GM21786 (cell line): ENCODE results near the gene PTPRK.

ENCODE experiments used
- ATAC-seq: cut with Tn5 transposase; IDR thresholded peaks from one replicate; pipeline ENCODE4 v1.9.1; 2021; ENCODE audit not compliant: unreplicated experiment

The PTPRK gene

DNA sequence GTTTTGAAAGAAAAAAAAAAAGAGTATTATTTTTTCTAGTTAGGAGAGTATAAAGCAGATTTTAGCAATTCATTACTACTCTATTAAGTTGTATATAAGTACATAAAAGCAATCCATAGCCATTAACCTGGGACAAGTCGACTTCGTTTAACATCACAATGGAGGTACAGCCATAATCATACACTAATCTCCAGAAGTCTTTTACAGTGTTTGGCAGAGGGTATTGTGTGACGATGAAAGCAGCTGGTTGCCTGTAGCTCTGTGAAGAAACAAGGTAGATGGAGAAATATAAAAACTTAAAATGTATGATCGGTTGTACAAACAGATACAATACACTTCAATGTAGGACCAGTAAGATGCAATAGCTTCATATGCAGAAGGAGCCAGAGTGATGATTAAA is 543.6 kb downstream of the PTPRK start:
- no peak for ATAC-seq

DNA sequence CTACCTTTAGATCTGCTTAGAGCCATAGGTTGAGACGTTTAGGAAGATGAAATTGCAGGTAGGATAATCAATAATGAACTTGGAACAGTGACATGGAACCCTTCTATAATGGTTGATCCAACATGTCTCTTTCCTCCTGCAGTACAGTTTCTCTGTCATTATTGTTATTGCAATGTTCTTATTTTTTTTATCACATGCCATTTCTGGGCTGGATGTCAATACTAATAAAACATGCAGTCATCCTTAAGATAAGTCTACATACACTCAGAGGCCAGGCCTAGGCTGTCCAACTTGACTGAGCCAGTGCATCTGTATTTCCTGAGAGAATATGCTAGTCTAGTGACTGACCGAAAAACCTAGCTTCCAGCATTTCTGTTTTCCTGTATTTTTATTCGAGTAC is 544.3 kb downstream of the PTPRK start:
- no peak for ATAC-seq

DNA sequence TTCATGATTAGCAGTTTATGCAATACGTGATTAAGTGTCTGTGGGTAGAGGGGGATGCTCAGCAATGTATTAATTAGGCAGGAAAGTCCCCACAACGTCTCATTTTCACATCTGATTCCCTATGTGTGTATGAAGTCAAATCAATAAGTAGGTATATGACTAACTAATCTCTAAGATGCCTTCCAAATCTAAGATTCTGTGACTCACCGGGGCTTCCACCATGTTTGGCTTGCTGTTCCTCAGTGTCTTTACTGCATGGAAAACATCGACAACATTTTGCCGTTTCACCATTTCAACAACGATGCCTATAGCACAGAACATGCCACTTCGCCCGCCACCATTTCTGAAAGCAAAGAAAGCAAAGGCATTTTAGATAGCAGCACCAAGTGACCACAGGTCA is 547.6 kb downstream of the PTPRK start:
- no peak for ATAC-seq

DNA sequence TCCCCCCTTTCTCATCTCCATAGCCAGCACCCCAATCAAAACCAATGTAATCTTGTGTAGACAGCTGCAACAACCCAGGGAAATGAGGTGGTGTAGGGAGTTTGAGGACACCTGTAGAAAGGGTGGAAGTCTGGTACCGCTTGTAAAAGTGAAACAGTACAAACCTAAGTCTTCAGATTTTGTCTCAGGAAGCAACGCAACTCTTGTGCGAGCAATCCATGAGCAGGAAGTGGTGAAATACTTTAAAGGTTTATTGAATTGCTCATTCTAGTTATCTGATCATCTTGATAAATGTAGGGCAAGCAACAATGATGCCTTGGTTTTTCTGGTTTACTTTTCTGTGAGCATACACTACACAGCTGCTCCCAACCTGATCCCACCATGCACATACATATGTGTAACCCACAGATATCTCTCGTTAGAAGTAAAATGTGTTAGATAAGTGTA is 548.4 kb downstream of the PTPRK start:
- ATAC-seq: no peak

DNA sequence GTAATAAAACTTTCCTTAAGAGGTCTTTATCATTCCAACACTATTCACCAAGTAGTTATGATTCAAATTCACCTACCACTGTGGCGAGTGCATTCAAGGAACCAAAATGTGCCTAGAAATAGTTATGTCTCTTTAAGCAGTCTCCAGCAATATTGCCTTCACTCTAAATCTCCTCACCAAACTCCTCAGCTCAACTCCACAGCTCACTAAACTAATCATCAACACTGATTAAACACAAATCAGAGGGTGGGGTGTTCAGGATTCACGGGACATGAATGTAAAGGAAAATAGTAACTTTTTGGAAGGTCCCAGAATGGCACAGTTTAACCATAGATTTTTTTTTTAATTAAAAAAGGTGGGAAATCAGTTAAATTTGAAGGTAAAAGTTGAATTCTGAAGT is 549.0 kb downstream of the PTPRK start:
- no peak for ATAC-seq

DNA sequence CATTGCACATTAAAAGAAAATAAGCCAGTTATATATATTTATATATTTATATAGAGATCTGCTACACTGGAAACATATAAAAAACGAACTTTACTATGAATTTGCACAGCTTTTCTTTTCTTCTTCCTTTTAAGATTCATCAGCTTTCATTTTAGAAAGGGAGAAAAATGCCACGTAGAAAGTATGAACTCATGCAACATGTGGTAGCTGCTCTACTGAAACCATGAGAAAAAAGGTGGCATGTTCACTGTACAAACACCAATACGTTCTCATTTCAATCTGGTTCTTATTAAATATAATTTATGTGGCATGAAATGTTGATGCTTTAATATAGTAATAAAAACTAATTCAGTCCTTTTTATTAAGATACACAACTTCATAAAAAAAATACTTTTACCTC is 550.7 kb downstream of the PTPRK start:
- no peak for ATAC-seq

DNA sequence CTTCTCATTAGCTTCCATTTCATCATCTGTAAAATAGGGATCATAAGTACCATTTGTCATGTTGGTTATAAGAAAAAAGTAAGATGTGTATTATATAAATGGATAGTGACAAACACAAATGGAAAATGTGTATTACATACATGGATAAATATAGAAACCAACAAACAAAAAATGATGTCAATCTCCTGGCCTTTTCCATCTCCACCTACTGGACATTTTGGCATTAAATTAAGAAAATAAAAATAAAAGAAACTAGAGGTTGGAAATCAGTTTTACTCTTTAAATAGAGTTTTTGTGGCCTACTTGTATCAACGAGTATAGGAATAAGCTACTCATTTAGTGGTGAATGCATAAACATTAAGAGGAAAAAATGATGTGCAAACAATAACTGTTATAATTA is 552.0 kb downstream of the PTPRK start:
- ATAC-seq: no peak

DNA sequence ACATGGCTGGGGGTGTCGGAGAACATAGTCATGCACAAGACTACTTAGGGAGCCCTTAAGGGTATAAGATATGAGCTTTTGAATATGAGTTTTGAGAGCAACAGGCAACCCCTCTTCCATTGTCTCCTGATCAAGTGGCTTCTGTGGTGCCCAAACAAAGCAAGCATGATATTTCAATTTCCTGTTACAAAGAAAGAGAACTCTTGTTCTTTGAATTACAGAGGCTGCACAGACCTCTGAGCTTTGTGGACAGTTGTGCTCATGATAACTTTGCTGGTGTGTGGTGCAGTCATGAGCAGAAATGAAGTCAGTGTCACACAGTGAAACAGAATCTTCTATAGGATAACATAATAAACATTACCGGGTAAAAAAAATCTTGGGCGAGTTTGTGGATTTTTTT is 552.7 kb downstream of the PTPRK start:
- ATAC-seq: no peak

DNA sequence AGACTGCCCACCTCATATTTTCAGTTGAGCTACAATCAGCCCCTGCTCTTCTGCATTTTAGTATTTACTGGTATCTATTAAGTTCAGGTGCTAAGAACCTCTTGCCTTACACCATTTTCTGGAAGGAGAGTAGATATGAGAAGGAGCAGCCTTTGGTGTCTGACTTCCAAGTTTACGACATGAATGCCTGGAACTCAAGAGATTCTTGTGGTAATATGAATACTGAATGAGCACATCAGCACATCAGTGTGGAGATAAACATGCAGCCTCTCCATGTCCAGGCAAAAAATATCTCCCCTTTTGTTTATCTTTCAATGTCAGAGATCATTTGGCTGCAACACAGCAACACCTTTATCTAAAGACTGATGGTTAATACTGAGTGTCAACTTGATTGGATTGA is 553.8 kb downstream of the PTPRK start:
- ATAC-seq: no peak

DNA sequence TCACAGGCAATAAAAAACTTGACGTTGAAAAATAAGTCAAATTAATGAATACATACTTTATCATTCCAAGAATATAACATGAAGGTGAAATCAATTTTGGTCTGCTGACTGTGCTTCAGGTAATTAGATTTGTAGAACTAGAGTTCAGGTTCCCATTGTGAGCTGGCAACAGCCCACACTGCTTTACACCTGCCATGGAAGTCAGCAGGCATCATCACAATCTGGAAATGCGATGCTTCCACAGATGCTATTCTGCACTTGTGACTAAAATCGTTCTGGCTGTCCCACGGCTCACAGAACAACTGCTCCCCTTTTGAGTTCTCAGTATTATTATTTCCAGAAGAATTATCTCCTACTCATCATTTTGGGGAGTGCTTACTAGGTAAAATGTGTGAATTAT is 556.9 kb downstream of the PTPRK start:
- ATAC-seq: no peak

DNA sequence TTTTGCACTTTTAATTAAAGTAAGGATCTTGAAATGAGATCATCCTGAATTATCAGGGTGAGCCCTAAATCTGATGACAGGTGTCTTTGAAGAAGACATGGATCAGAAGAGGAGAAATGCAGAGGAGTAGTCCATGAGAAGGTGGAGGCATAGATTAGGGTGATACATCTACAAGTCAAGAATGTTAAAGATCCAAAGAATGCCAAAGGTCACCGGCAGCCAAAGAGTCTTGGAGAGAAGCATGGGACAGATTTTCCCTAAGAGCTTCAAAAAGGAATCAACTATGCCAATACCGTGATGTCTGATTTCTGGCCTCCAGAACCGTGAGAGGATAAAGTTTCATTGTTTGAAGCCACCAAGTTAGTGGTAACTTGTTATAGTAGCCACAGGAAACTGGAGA is 560.5 kb downstream of the PTPRK start:
- no peak for ATAC-seq

DNA sequence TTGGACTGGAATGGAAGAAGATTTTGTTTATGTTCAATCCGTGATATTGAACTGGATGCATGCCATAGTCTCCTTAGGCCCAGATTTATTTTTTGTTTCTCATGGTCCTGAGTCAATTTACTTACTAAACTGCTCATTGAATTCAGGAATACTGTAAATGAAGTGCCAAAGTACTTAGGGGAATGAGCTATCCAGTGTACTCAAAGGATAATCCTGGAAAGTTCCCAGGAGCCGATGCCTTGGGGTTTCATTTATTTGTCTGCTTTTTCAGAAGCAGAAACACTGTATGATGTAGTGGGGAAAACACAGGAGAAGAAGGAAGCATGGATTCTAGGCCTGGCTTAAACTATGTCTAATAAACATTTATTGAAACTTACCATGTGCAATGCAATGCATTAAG is 563.4 kb downstream of the PTPRK start:
- ATAC-seq: no peak

DNA sequence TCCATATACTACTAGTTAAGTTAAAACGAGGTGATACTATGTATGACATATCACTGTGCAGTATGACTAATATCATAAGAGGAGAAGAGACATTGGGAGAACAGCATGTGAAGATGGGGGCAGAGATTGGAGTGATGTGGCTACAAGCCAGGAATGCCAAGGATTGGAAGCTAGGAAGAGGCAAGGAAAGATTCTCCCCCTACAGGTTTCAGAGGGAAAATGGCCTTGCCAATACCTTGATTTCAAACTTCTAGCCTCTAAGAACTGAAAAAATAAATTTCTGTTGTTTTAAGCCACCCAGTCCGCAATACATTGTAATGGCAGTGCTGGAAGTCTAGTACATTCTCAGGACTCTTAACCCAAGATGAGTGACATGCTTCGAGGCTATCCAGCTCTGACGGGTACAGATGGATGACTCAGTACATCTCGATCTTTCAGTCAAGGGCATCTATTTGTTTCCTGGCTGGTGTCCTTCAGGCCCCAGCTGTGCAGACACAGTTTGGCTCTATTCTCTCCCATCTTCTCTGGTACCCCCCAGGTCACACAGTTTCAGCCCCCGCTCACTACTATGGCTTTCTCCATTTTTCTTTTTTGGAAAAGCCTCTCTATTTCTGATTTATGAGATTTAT is 564.0 kb downstream of the PTPRK start:
- ATAC-seq: no peak

DNA sequence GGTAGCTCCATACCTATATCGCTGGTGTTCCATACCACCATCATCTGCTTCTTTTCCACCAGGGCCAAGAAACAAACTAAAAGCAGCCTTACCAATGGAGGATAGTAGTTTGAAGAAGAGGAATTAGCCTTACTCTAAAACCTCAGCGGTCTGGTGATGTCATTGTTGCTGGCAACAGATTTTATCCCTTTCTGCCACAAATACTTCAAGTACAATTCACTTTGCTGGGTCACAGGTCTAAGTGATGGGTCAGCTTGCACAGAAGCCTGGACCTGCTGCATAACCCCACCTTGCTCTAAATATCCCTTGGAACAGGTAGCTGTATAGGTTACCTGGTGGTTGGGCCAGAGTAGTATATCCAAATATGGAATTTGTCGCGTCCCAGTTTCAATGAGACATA is 566.3 kb downstream of the PTPRK start:
- ATAC-seq: no peak

DNA sequence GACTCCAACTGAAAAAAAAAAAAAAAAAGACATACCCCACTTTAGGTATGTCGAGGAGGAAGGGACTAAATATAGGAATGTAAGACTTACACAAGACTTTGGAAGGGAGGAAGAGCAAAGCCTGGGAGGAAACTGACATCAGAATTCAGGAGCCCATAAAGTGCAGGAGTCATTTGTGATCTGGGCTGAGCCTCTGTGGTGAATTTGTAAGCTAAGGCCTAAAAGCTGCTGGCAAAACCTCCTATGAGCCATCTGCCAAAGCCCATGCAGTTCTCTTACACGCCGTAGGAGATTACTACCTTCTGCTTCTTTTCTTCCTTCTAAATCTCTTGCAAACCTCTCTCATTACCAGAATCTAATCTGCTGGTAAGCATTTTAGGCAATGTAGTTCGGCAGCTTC is 567.6 kb downstream of the PTPRK start:
- ATAC-seq: no peak

DNA sequence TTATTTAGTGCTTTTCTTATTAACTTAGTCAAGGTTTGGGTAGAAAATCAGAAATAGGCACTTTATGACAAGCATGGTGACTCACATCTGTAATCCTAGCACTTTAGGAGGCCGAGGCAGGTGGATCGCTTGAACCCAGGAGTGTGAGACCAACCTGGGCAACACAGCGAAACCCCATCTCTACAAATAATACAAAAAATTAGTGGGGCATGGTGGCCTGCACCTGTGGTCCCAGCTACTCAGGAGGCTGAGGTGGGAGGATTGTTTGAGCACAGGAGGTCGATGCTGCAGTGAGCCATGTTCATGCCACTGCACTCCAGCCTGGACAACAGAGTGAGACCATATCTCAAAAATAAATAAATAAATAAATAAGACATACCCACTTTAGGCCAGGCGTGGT is 568.2 kb downstream of the PTPRK start:
- no peak for ATAC-seq

DNA sequence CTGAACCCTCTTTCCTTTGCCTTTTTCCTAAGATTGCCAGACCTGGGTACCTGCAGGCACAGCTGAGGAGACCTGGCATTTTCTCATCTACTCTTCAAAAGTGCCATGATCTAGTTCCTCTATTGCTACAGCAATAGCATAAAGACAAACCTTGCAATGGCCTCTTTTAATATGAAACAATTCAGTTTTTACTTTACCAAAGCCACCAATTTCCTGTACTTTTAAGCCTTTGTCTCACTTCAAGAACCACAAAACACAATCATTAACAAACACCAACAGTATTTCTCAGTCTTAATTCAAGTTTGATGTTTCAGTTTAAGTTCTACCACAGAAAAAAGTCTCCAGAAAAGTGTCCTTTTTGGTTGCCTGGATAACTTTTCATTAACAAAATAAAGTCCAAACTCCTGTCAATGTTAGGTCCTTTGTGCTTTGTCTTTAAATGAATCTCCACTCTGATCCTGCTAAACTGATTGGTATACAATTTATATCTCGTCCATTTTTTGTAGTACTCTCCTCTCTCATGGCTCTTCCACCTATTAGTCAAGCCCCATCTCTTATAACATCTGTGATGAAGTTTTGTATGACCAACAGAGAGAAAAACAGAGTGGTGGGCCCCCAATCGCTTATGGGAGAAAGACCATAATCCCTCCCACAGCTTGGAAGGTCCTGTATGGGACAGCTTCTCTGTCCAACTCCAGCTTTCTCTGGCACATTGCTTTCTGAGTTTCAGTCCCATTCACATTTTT is 569.1 kb downstream of the PTPRK start:
- ATAC-seq: peak; percentile 84

DNA sequence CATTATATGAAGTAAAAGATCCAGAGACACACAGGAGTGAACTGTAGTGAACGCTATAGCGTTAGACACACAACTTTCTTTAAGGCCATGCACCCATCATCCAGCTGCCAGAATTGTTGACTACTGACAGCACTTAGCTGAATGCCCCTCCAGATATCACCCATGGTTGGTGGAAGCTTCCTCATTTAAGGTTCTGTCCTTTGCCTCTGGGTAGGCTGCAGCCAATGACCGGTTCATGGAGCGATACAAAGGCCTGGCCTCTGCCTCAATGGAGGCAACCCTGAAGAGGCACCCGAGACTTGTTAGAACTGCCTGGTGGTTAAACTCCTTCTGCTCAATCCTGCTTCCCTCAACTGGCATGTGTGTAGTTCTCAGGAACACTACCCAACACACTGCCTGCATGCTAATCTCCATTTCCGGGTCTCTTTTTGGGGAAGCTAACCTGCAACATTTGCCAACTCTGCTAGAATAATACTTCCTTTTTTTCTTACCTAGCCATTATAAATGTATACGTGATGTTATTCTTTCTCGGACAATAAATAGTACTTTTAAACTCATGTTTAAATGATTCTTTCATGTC is 569.7 kb downstream of the PTPRK start:
- peak; percentile 24 for ATAC-seq

DNA sequence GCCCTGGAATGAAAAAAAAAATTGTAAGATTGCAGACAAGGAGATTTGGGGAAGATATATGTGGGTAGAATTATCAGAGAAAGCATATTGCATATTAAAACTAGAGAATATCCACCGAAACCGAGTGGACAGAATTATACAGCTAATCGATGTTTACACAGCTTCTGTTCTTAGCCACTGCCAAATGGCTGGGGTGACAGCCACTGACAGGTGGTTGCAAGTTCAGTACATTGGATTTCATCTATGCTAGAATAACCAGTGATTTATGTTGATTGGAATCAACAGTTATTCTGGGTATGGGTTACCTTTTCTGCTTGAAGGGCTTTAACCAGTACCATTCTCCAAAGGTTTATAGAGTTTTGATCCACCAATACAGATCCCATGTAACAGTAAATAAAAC is 571.1 kb downstream of the PTPRK start:
- ATAC-seq: no peak

DNA sequence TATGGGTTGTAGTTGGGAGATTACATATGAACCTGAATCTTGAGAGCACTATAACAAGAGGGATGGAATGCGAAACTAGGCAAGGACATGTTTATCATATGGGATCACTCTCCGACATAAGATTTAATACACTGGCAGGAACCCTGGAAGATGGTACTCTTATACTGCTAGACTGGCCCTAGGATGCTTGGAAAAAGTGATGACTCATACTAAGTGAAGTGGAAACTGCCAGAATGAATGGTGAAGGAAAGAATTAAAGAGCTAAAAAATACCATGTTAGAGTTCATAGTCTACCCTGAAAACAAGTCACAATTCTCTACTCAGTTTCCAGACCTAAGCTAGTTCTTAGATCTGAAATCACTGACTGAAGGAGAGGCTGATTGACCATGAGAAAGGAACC is 574.0 kb downstream of the PTPRK start:
- no peak for ATAC-seq

DNA sequence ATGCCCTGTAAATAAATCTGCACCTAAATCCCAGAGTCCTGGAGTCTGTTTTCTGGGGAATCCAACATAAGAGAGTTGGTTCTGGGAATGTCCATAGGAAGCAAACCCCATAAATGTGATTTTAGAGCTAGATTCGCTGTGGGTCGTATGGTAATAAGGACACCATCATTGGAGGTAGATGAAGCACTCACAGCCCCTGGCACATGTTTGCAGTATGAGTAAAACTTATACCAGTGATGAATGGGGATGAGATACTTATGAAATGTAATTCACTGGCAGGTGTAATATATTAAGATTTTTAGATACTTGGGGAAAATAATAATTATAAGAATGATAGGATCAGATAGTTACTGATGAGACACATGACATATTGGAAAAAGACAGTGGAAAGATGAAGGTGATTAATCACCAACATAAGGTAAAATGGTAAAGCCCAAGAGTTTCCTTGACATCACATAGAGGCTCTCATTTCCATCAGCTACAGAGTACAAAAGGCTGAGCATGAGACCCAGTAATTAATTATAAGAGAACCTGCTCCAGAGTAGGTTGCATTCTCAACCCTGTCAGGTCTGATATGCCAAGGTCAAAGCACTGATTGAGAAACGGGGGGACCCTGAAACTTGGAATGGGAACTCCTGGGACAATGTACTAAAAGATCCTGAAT is 574.8 kb downstream of the PTPRK start:
- ATAC-seq: no peak

DNA sequence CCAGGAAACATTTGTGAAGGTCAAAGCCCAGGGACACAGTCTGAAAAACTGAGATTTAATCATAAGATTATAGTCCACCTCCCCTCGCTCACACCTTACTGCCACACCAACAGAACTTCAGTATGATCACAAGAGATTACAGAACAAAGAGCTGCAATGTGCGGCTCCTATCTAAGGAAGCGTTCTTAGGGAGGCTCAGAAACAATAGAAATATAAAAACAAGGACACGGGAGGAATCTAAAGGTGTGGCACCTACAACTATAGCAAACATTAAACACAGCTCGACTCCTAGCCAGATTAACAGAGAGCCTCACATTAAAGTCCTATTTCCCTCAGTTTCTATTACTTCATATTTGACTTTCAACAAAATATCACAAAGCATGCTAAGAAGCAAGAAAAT is 579.2 kb downstream of the PTPRK start:
- no peak for ATAC-seq
